HG03175 (cell line): ENCODE data around the gene KCTD18.

Experiments used
- ATAC-seq: cut with Tn5 transposase; IDR thresholded peaks from one replicate; pipeline ENCODE4 v1.9.1; 2021; ENCODE audit warnings: mild to moderate bottlenecking, moderate library complexity; ENCODE audit not compliant: unreplicated experiment

KCTD18 gene

DNA sequence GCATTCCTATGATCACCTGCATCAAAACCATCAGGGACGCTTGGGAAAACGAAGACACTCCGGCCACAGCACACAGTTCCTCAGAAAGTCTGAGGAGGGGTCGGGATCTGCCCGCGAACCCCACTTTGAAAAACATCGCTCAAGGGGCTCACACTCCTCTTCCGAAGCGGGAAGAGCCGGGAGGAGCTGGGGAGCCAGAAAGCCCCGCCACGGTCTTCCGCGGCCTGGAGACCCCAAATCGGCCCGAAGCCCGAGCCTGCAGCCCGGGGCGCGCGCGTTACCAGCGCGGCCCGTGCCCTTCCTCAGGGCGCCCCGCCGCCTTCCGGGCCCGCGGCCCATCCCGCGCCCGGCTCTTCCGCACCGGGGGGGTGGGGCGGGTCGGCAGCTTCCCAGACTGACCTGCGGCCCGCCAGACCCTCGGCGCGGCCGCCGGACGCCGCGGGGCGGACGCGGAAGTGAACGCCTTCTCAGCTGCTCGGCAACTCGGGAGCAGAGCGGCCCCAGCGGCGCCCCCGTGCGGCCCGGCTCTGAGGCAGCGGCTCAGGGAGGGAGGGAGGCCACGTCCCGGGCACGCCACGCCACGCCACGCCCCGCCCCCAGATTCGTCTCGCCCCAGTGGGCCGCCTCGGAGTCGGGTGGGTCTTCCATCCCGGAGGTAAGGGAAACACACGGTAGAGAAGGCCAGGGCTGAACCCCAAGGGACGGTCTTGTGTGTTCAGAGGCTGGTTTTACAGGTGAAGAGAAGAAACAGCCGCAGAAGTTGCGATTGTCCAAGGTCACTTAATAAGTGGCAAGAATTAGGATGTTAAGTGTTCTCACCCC, at the start of gene KCTD18:
KCTD18 (minus strand) TSS at position 457 of the 822 bp plus-strand sequence. CDS start 3,052 bp downstream, outside the sequence.
- peak; percentile 99 for ATAC-seq

DNA sequence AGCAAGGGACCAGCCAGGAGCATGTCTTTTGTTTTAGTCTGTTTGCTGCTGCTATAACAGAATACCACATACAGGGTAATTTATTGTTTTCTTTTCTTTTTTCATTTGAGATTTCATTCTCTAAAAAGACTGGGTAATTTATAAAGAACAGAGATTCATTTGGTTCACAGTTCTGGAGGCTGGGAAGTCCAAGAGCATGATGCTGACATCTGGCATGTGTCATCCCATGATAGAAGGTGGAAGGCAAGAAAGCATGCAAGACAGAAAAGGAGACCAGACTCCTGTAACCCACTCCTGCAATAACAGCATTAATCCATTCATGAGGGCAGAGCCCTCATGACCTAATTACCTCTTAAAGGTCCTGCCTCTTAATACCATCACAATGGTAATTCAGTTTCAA, 30.9 kb upstream of the KCTD18 start:
- ATAC-seq = no peak

DNA sequence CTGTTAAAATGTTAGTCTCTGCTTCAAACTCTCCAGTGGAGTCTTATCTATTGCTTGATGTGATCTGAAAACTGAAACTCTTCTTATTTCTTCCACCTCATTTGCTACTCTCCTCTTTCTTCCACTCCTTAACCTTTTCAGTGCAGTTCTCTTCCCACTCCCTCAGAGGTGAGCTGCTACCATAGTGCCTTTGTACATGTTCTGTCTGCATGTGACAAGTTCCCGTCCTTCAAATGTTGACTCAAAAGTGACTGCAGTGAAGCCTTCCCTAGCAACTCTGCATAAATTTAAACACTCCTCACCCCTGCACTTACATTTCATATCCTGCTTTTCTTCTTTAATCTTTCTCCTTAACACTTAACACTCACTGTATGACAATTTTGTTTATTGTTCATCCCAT, 28.3 kb upstream of the KCTD18 start:
- no peak for ATAC-seq

DNA sequence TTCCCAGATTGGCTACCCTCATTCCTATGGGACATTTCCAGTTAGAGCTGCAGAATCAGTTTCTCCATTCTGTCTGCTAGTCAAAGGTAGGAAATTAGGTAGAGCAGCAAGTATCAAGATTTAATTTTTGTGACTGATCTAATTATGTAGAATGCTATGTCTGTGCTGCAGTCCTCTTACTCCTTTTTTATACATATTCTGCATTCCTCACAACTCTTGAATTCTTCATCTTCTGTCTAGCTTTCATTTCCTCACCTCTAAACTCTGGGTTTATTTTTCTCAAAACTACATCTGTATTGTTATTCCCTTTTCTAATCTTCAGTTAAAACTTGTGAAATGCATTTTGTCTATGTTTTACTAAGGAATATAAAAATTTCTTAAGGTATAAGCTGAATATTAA, 24.7 kb upstream of the KCTD18 start:
- ATAC-seq = no peak

DNA sequence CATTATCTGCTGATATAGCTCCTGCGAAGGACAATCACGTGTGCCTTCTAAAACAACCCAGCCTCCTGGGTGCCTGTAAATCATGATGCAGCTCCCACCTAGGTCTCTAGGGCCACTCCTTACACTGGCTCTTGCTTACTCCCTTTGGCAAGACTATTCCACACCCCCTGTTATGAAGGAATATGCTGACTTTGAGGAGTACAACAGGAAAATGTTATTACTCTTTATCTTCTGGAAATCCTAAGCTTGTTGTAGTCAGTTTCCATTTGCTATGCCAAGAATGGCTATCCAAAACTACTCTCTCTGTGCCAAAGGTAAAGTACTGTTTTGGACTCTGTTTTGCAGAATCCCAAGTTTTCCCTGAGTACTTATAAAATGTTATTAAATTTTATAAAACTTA, 23.9 kb upstream of the KCTD18 start:
- no peak for ATAC-seq

DNA sequence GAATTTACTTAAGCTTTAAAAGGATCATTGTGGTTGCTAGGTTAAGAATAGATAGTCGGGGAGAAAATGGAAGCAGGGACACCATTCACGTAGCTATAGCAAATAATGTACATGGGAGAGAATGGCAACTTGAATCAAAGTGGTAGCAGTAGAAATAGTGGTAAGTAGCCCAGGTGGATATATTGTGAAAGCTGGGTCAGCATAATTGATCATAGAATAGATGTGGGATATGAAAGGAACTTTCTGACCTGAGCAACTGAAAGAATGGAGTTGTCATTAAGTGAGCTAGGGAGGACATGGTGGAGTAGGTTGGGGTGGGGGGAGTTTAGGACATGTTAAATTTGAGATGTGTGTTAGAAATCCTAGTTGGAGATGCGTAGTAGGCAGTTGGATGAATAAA, 18.4 kb upstream of the KCTD18 start:
- no peak for ATAC-seq

DNA sequence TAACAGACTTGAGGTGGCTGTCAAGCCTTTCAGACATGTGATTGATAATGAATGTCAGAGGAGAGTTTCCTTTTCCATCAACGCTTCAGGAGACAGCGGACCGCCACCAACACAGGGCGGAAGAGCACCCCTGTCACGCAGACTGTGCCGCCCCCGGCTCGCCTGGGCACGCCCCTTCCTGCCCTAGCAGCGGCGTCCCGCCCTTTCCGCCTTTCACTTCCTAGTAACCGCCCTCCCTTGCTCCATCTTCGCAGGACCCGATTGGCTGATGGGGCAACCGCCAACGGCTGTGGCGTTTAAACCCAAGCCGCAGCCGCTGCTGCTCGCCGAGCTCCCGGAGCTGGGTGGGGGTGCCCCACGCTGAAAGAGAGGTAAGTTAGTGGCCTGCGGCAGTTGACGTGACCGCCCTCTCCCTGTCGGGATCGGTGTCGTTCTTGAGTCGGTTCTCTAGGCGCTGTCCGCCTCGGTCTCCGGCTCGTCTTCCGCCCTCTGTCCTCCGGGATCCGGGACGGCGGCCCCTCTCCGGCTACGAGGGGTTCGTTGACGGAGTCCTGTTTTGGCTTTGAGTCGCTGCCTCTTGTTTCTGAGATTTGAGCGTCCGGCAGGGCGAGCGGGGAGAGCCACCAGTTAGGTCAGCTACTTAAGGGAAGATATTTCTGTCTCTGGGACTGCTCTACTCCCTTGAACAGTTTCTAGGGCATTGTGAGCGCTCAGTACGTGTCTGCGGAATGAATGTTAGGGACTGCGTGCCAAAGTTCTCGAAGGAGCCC, 16.2 kb upstream of the KCTD18 start, which contains the start of gene SGO2:
SGO2 (plus strand) TSS at position 326 of the 770 bp plus-strand sequence. CDS start 6,769 bp downstream, outside the sequence.
- peak; percentile 100 for ATAC-seq

DNA sequence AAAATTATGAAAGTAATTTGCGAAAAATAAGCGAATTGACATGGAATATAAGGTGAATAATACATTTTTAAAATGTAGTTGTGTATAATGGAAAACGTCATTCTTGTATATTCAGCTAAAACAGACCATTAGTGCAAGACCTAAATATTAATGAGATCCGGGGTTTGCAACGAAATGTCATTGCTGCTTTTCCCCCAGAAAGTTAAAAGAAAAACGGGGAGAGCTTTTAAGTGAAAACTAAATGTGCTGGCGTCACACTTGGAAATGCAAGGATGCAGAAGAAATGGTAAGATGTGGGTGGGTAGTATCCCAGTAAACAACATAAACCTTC, 15.6 kb upstream of the KCTD18 start:
- ATAC-seq = no peak

DNA sequence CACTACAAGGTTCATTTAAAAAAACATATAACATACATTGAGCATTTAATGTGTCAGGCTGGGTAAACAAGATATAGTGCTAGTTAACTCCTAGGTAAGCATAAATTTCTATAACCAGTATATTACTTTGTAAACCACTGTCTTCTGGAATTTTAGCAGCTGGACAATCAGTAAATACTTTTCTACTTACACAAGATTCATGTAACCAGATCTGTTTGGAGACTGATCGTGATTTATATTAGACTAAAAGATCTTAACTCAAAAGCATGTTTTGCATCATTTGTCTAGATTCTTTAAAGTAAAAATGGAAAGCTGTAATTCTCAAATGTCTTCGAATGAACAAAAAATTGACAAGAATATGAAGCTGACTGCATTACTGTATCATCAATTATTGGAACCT, 15.2 kb upstream of the KCTD18 start:
- no peak for ATAC-seq

DNA sequence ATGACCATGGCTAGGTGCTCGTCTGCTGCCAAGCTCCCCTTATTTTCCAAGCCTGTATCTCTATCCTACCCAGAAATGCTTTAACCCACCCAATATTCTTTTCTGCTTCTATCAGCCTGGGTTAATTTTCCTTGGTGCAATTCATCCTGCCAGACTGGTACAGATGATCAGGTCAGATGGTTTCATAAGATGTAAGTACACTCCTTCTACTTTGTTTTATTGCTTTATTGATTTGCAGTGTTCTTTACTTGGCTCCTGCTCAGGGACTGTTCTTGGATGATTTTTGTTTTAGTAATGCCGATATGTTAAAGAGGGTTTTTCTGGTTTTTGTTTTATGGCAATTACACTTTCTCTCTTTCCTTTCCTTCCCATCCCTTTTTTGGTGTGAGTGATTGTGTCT, 13.7 kb upstream of the KCTD18 start:
- ATAC-seq = no peak

DNA sequence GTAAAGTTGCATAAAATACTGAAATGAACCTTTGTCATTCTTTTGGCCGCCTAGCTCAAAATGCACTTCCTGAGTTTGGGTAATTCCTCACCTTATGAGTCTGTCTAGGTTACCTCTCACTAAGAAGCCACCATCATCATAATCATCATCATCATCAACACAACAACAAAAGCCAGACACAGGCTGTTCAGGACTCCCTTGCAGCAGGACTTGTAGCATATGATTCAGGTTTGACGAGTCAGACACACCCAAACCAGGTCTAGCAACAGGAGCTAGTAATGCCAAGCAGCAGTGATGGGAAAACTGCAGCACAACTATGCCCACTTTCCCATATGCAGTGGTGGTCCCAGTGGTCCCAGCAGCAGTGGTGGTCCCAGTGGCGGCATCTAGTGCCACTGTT, 13.3 kb upstream of the KCTD18 start:
- ATAC-seq = no peak

DNA sequence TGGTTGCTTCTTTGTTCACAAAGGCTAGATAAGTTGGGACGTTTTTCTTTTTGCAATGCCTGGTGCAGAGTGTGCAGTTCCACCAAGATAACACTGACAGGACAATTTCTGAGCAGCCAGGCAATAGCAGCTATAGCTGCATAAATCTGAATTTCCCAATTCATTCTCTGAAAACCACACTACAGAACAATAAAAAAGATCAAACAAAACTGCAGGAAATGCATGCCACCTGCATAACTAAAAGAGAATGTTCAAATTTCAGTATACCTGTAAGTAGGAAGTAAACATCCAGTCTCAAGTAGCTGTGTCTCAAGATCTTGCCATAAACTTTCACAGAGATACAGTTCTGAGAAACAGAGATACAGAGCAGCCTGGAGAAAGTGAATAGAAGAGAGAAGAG, 5.3 kb upstream of the KCTD18 start:
- ATAC-seq = no peak

DNA sequence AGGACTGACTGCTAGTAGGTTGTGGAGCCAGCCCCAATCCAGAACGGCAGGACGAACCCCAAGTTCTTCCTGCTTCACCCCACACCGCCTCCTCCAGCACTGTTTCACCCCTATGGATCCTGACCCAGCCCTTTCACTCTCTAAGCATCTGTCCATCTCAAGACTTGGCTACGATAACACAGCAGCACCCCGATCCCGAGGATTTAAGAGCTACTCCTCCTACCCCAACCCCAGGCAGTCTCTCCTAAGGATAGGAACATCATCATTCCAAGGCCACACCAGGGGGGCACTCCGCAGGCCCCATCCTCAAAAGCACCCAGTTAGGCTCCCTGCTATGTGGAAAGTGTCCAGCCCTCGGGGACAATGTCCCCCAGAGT, 645 bp downstream of the KCTD18 start:
- ATAC-seq = no peak

DNA sequence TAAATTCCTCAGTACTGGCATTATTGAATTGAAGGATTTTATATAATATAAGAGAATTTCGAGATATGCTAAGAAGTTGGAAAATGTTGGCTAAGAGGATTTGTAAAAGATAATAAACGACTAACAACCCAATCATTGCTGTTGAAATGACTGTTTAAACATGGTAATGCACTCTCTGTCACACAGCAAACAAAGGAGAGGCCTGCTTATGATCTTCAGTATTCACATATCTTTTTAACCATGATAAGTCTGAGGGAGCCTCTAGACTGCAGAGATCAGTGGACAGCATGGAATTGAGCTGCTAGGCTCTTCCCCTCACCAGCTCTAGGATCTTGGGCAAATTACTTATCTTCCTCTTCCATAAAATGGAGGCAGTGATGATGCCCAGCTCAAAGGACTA, 2.7 kb downstream of the KCTD18 start:
- ATAC-seq = no peak

DNA sequence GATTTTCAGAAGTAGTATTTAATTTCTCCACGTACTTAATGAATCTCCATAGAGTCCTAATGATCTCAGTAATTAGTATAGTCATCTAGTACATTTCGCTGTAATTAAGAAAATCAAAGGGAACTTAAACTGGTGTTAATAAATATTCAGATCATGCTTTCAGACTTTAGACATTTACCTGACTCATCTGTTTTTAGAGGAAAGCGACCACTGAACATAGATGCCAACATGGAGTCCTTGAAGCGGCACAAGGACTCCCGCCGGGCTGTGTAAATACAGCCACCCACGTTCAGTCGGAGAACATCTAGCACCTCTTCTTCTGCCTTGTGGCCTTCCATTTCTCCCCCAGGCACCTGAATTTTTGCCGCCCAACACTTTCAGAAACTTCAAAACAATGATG, 3.2 kb downstream of the KCTD18 start:
- no peak for ATAC-seq

DNA sequence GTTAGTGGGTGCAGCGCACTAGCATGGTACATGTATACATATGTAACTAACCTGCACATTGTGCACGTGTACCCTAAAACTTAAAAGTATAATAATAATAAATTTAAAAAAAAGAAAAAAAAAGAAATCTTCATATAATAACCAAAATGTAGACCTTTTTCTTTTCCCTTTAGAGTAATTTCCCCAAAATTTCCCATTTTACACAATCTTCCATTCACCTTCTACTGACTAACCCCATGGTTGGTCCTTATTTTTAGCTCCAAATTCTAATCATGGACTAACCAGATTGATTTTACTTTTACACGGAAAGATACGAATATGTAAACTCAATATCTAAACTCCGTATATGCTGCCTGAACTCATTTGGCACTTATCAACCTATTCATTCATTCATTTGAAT, 7.7 kb downstream of the KCTD18 start:
- no peak for ATAC-seq

DNA sequence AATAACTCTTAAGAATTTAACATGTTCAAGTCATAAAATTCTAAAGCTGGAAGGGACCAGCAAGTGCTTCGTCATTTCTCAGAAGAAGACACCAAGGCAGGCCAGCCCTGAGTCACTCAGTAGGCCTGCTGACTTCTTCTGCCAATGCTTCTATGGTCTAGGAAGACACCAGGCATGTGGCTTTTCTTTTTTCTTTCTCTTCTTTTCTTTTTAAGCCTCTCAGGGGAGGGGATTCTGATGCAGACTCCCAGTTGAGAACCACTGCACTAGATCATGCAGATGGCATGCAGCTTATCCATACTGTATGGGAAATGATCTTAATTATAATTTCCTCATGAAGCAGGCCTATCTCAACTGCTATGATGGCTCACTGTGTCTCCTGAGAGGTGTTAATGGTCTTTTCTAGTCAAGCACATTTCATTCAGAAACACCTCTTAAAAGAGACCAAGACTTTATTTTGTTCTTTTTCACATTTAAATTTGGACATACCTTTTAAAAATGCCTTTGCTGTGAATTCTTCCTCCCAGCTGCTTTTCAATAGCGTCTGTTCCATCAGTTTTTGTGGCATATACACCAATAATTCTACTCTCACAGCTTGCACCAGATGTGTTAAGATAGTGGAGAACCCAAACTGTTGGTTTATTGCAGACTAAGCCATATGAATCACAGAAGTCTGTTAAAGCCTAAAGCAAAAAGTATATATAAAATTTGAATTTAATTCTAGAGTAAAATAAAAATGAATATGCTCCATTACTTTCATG, 11.3 kb downstream of the KCTD18 start:
- no peak for ATAC-seq

DNA sequence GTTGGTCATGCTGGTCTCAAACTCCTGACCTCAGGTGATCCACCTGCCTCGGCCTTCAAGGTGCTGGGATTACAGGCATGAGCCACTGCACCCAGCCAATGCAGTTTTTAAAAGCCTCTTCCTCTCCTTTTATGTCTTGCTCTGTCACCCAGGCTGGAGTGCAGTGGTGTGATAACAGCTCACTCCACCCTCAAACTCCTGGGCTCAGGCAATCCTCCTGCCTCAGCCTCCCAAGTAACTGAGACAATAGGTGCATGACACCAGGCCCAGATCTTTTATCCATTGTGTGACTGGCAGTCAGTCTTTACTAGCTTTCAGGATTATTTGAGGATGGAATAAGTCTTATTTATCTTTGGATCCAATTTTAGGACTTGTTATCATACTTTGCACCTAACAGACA, 13.2 kb downstream of the KCTD18 start:
- no peak for ATAC-seq

DNA sequence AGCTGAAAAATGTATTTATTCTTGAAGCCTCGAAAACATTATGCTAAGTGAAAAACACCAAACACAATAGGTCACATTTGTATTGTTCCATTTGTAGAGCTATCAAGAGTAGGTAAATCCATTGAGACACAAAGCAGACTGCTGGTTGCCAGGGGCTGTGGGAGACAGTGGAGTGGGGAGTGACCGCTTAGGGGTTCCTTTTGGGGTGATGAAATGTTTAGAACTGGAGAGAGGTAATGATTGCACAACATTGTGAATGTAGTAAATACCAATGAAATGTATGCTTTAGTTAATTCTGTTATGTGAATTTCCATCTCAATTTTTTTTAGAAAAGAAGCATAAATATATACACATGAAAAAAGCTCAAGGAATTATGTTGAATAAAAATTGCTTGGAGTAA, 15.8 kb downstream of the KCTD18 start:
- ATAC-seq = no peak

DNA sequence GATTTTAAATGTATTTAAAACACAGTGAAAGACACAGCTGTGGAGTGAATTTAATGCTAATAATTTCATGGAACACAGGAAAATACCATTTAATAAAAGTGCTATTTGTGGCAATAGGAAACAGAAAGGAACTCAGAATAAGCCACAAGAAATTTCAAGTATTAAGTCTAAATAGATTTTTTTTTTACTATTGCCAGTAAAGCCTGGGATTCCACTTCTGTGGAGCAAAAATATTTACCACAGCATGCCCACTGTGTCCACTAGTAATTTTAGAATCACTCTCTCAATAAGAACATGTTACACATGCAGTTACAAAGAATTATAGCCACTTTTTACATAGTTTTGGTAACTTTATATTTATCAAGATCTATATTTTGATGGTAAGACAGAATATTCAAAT, 17.2 kb downstream of the KCTD18 start:
- ATAC-seq = no peak

DNA sequence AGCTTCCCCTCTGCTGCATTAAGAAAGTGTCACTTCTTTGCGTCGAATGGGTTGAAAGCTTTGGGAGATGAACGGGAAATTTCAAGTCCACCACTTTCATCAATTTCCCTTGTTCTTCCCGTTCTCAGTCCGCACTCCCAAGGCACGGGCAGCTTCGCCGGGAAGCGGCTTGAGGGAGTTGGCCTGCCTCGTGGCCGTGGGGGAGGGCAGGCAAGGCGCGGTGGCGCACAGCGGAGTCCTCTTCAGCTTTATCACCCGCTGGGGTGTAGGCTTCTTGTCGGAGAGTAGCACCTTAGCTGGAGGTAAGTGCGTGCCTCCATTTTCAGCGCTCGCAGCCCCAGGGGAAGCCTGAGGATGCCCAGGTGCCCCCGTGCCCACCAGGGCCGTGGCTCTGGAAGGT, 19.9 kb downstream of the KCTD18 start:
- ATAC-seq = no peak

DNA sequence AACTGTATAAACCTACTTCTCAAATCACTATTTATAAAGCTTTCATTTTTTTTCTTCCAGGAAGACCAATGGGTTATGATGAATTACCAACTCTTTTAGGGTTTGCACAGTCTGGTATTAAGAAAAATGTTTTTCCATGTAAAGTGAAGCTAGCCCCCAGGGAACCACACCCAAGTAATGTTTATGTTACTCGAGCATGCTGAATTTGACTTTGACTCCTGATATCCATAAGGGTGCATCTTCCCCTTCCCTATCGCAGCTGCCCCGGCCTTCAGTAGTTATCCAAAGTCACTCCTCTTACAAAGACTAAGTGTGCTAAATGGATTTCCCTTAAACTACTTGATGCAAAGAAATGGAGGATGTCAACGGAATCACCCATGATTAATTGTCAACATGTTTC, 21.7 kb downstream of the KCTD18 start:
- ATAC-seq = no peak
